ENCODE data around the gene EPHA8.

- TF ChIP-seq POLR2A (IDR thresholded peaks at IDR 0.05; ENCODE audit: low read length) (no peak), GATA1 (IDR thresholded peaks at IDR 0.05; ENCODE audit: low read depth, low read length) (no peak)
Measured at GRCh38 chr1:22570140-22570909, 7.0 kb downstream of the EPHA8 start.

All from erythroblast (primary cell).